BLaER1 (cell line): ENCODE results near the gene PLEKHG5.

Experiments used
- H3K27ac ChIP-seq: shearing (Covaris generic); formaldehyde crosslinking; 2 replicates; pipeline ENCODE4 v1.8.1; 2022
- H3K27me3 ChIP-seq: shearing (Covaris generic); formaldehyde crosslinking; 2 replicates; pipeline ENCODE4 v1.8.1; 2022
- H3K36me3 ChIP-seq: shearing (Covaris generic); formaldehyde crosslinking; 2 replicates; pipeline ENCODE4 v1.8.1; 2022
- H3K4me1 ChIP-seq: shearing (Covaris generic); formaldehyde crosslinking; 2 replicates; pipeline ENCODE4 v1.8.1; 2022
- H3K4me2 ChIP-seq: shearing (Covaris generic); formaldehyde crosslinking; 2 replicates; pipeline ENCODE4 v1.8.1; 2022
- H3K4me3 ChIP-seq: shearing (Covaris generic); formaldehyde crosslinking; 2 replicates; pipeline ENCODE4 v1.8.1; 2022
- H3K9ac ChIP-seq: shearing (Covaris generic); formaldehyde crosslinking; 2 replicates; pipeline ENCODE4 v1.8.1; 2022
- H3K9me3 ChIP-seq: shearing (Covaris generic); formaldehyde crosslinking; 2 replicates; pipeline ENCODE4 v1.8.1; 2022
- H4K20me1 ChIP-seq: shearing (Covaris generic); formaldehyde crosslinking; 2 replicates; pipeline ENCODE4 v1.8.1; 2022
- Cebpa-rat ChIP-seq: shearing (Covaris generic); IDR thresholded peaks from 2 replicates; pipeline ENCODE4 v1.8.1; 2022

Gene PLEKHG5

GRCh38 chr1:6420454-6421042, 70.9 kb downstream of the PLEKHG5 start:
- Histone ChIP-seq H3K27ac (peak overlapping the region; percentile 65), H3K4me1 (peaks cover 70% of the 10 kb centered on the region), H3K27me3 (peaks cover 99% of the 10 kb centered on the region), H3K4me3 (peak overlapping the region; percentile 69), H3K9me3 (no peaks in the 10 kb centered on the region), H3K4me2 (peak overlapping the region; percentile 99), H4K20me1 (peaks cover 37% of the 10 kb centered on the region), H3K9ac (peak overlapping the region; percentile 64; the same call in 1 of the 2 replicates), H3K36me3 (no peaks in the 10 kb centered on the region)
- TF ChIP-seq Cebpa-rat: no peak

DNA sequence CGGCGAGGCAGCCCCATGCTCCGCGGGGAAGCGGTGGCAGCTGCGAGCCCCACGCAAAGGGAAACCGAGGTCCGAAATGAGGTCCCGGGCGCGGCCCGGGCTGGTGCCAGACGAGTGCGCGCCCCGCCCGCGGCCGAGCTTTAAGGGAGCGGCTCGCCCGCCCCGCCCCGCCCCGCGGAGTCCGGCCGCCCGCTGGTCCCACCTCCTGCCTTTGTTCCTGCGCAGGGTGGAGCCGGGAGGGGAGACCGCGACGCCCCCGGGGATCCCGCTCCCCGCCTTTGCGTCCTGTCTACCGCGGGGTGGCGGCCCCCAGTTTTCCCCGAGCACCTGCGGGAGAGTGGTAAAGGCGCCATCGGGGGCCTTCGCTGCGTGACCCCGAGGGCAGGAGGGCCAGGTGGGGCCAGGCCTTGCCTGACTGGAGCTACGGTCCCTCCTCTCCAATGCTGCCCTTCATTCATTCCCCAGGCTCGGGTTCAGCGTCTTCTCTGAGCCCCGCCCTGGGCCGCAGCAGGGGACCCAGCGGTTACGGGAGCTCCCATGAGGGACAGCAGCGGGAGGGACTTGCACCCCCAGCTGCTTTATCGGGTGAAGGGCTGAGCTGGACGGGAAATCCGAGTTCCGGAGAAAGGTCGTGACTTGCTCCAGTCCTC, 71.5 kb downstream of the PLEKHG5 start, which contains the start of gene HES2:
Gene HES2 (minus strand): TSS at position 116 of the 650 bp plus-strand sequence. CDS start 99 bp downstream, at position 17.
- H3K4me2 ChIP-seq: peak within 1 kb of the TSS; percentile 99
- TF ChIP-seq Cebpa-rat: no peak
- H3K36me3 ChIP-seq: no peaks in the 10 kb centered on the region
- peaks cover 97% of the 10 kb centered on the region for H3K27me3 ChIP-seq
- peak within 1 kb of the TSS; percentile 64 for H3K9ac ChIP-seq
- peaks cover 64% of the 10 kb centered on the region for H3K4me1 ChIP-seq
- H3K9me3 ChIP-seq: no peaks in the 10 kb centered on the region
- H3K4me3 ChIP-seq: peak within 1 kb of the TSS; percentile 69
- H4K20me1 ChIP-seq: peaks cover 33% of the 10 kb centered on the region
- H3K27ac ChIP-seq: peak within 1 kb of the TSS; percentile 65

- peak overlapping the region; percentile 64; the same call in 1 of the 2 replicates for H3K9ac ChIP-seq
- no peak overlapping the region for H3K27ac ChIP-seq
- no peaks in the 10 kb centered on the region for H3K36me3 ChIP-seq
- peaks cover 92% of the 10 kb centered on the region for H3K27me3 ChIP-seq
- no peaks in the 10 kb centered on the region for H3K9me3 ChIP-seq
- peak overlapping the region; percentile 99 for H3K4me2 ChIP-seq
- peak overlapping the region; percentile 69 for H3K4me3 ChIP-seq
- peaks cover 33% of the 10 kb centered on the region for H4K20me1 ChIP-seq
- no peak for TF ChIP-seq Cebpa-rat
- peaks cover 65% of the 10 kb centered on the region for H3K4me1 ChIP-seq
These were observed 72.1 kb downstream of the PLEKHG5 start for GRCh38 chr1:6419397-6419803.

- Histone ChIP-seq H3K36me3 (no peaks in the 10 kb centered on the region), H3K4me3 (peak overlapping the region; percentile 69), H3K4me2 (peak overlapping the region; percentile 99)
These were observed 72.6 kb downstream of the PLEKHG5 start for GRCh38 chr1:6418668-6419396.

GRCh38 chr1:6417961-6418667, 73.4 kb downstream of the PLEKHG5 start:
- H3K4me3 ChIP-seq: peak overlapping the region; percentile 69
- H3K4me1 ChIP-seq: peaks cover 53% of the 10 kb centered on the region
- no peaks in the 10 kb centered on the region for H3K36me3 ChIP-seq
- no peak overlapping the region for H3K27ac ChIP-seq
- H3K9ac ChIP-seq: no peak overlapping the region
- TF ChIP-seq Cebpa-rat: no peak
- peaks cover 79% of the 10 kb centered on the region for H3K27me3 ChIP-seq
- H4K20me1 ChIP-seq: peaks cover 27% of the 10 kb centered on the region
- peak overlapping the region; percentile 99 for H3K4me2 ChIP-seq
- H3K9me3 ChIP-seq: no peaks in the 10 kb centered on the region

More at GRCh38 chr1:6418668-6419396, 72.6 kb downstream of the PLEKHG5 start:
- no peak overlapping the region for H3K27ac ChIP-seq
- no peaks in the 10 kb centered on the region for H3K9me3 ChIP-seq
- peaks cover 60% of the 10 kb centered on the region for H3K4me1 ChIP-seq
- peak overlapping the region; percentile 64; the same call in 1 of the 2 replicates for H3K9ac ChIP-seq
- H4K20me1 ChIP-seq: peaks cover 28% of the 10 kb centered on the region
- TF ChIP-seq Cebpa-rat: no peak
- H3K27me3 ChIP-seq: peaks cover 86% of the 10 kb centered on the region
